HG02759 (cell line): ENCODE measurements around the gene DDX39B.
"Not testable (repeated sequence)": the region's sequence is repeated elsewhere in the genome, so short reads cannot be mapped to it uniquely, and the experiment has no call there.

Source experiments
- ATAC-seq: cut with Tn5 transposase; IDR thresholded peaks from one replicate; pipeline ENCODE4 v1.9.1; 2021; ENCODE audit warnings: mild to moderate bottlenecking, moderate library complexity; ENCODE audit not compliant: unreplicated experiment

Gene DDX39B

GRCh38 chr6:31575952-31576685 is 34.3 kb upstream of the DDX39B start:
- ATAC-seq: no peak

GRCh38 chr6:31575335-31575901 is 33.6 kb upstream of the DDX39B start, which contains the start of gene TNF:
TNF (plus strand) TSS chr6:31575565; CDS start chr6:31575742, 177 bp downstream.
- no peak for ATAC-seq

- ATAC-seq: no peak
Measured at GRCh38 chr6:31574106-31575061, 32.6 kb upstream of the DDX39B start.

GRCh38 chr6:31573239-31574105 is 31.7 kb upstream of the DDX39B start:
- no peak for ATAC-seq

- peak; percentile 30 for ATAC-seq
Measured at GRCh38 chr6:31572041-31572911, 30.5 kb upstream of the DDX39B start, which contains the start of gene LTA. LTA (plus strand) TSS chr6:31572289; CDS start chr6:31572743, 454 bp downstream.

- no peak for ATAC-seq
Measured at GRCh38 chr6:31569861-31570536, 28.2 kb upstream of the DDX39B start.

GRCh38 chr6:31568537-31568961 is 26.7 kb upstream of the DDX39B start:
- ATAC-seq: peak; percentile 73

DNA sequence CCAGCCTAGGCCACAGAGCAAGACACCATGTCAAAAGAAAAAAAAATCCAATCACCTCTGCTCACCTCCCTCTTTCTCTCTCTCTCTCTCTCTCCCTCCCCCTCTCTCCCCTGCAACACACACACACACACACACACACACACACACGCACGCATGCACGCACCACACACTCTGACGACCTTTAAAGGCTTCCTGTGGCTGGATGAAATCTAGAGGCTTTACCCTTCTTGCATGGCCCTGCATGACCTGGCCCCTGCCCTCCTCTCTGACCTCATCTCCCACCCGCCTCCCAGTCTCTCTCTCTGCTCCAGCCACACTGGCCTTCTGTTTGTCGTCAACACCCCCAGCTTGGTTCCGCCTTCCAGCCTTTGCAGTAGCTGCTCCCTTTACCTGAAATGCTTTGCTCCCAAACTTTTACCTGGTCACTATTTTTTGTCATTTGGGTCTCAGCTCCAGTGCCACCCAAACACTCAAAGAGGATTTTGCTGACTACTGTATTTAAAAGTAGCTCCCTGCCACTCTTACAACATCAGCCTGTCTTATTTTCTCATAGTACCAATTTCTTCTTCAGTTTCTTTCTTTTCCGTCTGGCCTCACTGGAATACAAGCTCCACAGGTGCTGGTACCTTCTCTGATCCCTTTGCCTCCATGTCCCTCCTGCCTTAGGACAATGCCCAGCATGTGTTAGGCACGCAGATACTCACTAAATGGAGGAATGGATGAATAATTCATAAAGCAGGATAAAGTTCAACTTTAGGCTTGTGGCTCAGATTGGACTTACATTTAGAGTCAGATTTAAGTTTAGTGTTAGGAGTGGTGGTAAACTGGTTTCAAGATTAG is 25.9 kb upstream of the DDX39B start:
- ATAC-seq: no peak

DNA sequence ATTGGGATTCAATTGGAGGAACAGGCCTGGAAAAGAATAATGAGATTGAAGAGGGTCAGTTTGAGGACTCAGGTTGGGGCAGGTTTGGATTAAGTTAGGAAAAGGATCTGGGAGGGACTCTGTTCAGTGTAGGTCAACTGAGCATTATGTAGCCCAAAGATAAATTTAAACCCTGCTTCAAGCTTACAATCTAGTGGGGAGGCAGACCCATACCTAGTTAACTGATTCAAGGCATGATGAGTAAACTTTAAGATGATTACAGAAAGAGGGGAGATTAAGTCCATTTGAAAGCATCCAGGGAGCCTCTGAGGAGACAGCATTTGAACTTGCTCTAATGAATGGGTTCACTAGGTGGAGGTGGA is 18.9 kb upstream of the DDX39B start:
- no peak for ATAC-seq

DNA sequence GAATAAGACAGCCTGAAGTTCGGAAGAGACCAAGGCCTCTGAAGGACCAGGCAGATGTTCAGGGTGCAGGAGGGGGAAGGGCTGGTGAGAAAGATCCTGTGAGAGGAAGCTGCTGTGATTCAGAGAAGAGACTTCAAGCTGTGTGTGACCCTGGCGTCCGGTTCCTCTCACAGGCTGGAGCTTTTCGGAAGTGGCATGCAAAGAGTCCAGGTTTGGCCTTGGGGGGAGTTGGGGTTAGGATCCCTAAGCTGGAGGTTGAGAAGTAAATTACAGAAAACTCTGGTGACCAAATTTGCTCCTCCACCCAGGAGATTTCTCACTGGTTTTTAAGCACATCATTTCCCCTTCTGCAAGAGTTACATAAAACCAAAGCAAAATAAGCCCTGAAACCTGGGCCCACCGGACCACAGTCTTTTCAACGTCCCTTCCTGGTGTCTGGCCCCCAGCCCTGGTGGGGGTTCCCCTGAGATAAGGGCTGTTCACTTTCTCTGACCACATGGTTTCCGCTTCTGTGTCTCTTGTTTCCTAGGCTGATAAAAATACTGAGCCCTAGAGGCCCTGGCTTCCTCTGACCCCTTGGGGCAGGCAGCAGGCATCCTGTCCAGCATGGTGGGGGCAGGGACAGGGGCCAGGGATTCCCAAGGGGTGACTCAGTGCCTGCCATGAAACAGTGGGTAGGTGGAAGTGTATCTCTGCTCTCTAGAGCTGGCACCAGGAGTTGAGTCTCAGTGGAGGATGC is 18.3 kb upstream of the DDX39B start:
- ATAC-seq: peak; percentile 68

GRCh38 chr6:31559606-31559957 is 17.8 kb upstream of the DDX39B start:
- ATAC-seq: no peak

GRCh38 chr6:31558631-31559500 is 17.1 kb upstream of the DDX39B start:
- ATAC-seq: no peak

- no peak for ATAC-seq
Measured at GRCh38 chr6:31558318-31558625, 16.5 kb upstream of the DDX39B start.

GRCh38 chr6:31557443-31558317 is 15.9 kb upstream of the DDX39B start:
- ATAC-seq: no peak

DNA sequence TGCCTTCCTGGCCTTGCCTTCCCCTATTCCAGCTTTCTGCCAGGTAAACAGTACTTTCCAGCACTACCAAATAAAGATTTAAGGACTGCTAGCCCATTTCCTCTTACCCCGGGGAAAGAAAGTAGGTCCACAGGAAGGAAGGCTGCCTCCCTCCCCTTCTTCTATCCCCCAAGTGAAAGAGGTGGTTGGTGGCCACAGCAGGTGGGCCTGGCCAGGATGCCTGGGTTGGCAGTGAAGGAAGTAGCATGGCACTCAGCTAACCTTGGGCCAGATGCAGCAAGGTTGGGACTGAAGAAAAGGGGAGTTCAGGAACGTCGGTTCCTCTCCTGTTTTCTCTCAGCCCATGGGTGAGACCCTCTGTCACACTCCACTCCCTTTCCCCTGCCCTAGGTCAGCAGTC is 14.5 kb upstream of the DDX39B start:
- no peak for ATAC-seq

- not testable (repeated sequence) for ATAC-seq
Measured at GRCh38 chr6:31551371-31551770, 9.6 kb upstream of the DDX39B start.
